GM19099 (cell line): Measurements from ENCODE around the gene MAGI2.

Experiments
- POLR2A ChIP-seq: IDR thresholded peaks from 3 replicates; pipeline ENCODE4 v1.6.1; 2011; ENCODE audit warnings: low read depth; ENCODE audit not compliant: insufficient read length; ENCODE audit errors: extremely low read depth

The MAGI2 gene

GRCh38 chr7:79236352-79237028 is 217.0 kb downstream of the MAGI2 start:
- no peak for TF ChIP-seq POLR2A

GRCh38 chr7:79227044-79227443 is 226.4 kb downstream of the MAGI2 start:
- TF ChIP-seq POLR2A, result no peak

GRCh38 chr7:79221211-79221610 is 232.3 kb downstream of the MAGI2 start:
- TF ChIP-seq POLR2A, result no peak

- TF ChIP-seq POLR2A, result no peak
Measured at GRCh38 chr7:79217976-79218626, 235.4 kb downstream of the MAGI2 start.

GRCh38 chr7:79217468-79217867 is 236.0 kb downstream of the MAGI2 start:
- no peak for TF ChIP-seq POLR2A

GRCh38 chr7:79216236-79216635 is 237.2 kb downstream of the MAGI2 start:
- no peak for TF ChIP-seq POLR2A

GRCh38 chr7:79212334-79212733 is 241.1 kb downstream of the MAGI2 start:
- TF ChIP-seq POLR2A, result no peak

- no peak for TF ChIP-seq POLR2A
Measured at GRCh38 chr7:79211724-79212123, 241.7 kb downstream of the MAGI2 start.

- no peak for TF ChIP-seq POLR2A
Measured at GRCh38 chr7:79199961-79200360, 253.5 kb downstream of the MAGI2 start.

- TF ChIP-seq POLR2A, result no peak
Measured at GRCh38 chr7:79199266-79199665, 254.2 kb downstream of the MAGI2 start.

- no peak for TF ChIP-seq POLR2A
Measured at GRCh38 chr7:79185605-79186004, 267.9 kb downstream of the MAGI2 start.

GRCh38 chr7:79182283-79182682 is 271.2 kb downstream of the MAGI2 start:
- no peak for TF ChIP-seq POLR2A

- no peak for TF ChIP-seq POLR2A
Measured at GRCh38 chr7:79180533-79180932, 272.9 kb downstream of the MAGI2 start.

- no peak for TF ChIP-seq POLR2A
Measured at GRCh38 chr7:79176859-79177477, 276.5 kb downstream of the MAGI2 start.

GRCh38 chr7:79175374-79175773 is 278.1 kb downstream of the MAGI2 start:
- no peak for TF ChIP-seq POLR2A

- TF ChIP-seq POLR2A, result no peak
Measured at GRCh38 chr7:79165225-79165624, 288.2 kb downstream of the MAGI2 start.
